GM19438 (cell line): ENCODE data around the gene PDZK1IP1.
"Not testable (repeated sequence)": the region's sequence is repeated elsewhere in the genome, so short reads cannot be mapped to it uniquely, and the experiment has no call there.

Experiments used
- ATAC-seq: cut with Tn5 transposase; IDR thresholded peaks from one replicate; pipeline ENCODE4 v1.9.1; 2021; ENCODE audit warnings: low read depth; ENCODE audit not compliant: unreplicated experiment

PDZK1IP1 gene

DNA sequence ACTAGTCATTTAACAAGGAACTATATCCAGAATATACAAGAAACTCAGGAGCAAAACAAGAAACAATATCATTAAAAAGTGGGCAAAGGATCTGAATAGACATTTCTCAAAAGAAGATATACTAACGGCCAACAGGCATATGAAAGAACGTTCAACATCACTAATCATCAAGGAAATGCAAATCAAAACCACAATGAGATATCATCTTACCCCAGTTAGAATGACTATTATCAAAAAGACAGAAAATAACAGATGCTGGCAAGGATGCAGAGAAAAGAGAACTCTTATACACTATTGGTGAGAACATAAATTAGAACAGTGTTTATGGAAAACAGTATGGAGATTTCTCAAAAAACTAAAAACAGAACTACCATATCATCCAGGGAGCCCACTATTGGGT, 13.7 kb upstream of the PDZK1IP1 start:
- not testable (repeated sequence) for ATAC-seq

DNA sequence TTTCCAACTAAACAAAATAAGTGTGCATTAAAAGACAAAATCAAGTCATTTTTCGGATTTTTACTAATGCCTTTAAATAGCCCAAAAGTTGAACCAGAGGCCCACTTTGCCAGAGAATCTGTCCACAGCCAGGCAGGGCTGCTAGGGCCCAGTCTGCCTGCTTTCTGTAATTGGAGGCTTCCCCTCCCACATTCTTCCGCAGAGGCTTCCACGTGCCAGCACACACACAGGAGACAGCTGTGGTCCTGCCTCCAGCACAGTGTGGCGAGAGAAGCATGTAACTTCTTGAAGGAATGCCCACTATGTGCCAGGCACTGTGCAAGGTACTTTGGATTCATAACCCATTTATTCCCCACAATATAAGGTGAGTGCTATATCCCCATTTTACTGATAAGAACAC, 11.3 kb upstream of the PDZK1IP1 start:
- ATAC-seq: no peak

DNA sequence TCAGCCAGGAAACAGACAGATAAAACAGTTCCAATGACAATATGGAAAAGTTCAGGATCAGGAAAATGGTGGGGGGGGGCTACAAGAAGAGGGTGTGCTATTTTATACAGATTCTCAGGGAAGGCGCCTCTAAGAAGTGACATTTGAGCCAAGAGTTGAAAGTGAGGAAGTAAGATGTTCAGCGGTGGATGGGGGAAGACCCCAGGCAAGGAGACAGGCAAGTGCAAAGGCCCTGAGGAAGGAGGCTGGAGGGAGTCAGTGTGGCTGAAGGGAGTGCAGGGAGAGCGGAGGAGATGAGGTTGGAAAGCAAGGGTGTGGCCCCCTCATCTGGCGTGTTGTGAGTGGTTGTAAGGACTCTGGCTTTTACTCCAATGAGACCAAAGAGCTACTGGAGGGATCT, 8.4 kb upstream of the PDZK1IP1 start:
- ATAC-seq: no peak

DNA sequence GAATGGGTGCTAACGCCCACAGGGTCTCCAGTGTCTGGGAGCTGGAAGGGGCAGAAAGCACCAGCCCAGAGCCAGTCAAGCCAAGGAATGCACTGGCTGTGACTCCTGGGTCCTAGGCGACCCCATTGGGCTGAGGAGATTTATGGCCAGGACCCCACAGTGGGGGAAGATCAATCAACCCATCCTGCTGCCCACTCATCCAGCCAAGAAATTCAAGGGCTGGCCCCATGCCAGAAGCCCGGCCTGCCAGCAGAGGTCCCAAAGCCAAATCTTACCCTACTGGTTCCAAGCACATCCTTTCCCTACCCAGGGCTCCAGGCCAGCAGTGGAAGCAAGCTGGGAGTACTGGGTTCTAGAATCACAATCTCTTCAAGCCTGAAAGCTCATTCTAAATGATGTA, 6.8 kb upstream of the PDZK1IP1 start:
- no peak for ATAC-seq

DNA sequence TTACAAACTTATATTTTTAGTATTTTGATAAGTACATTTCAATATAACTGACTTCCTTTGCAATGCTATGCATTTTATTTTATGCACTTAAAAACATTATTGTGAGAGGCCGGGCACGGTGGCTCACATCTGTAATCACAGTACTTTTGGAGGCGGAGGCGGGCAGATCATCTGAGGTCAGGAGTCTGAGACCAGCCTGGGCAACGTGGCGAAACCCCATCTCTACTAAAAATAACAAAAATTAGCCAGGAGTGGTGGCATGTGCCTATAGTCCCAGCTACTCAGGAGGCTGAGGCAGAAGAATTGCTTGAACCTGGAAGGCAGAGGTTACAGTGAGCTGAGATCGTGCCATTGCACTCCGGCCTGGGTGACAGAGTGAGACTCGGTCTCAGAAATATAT, 6.1 kb upstream of the PDZK1IP1 start:
- not testable (repeated sequence) for ATAC-seq

DNA sequence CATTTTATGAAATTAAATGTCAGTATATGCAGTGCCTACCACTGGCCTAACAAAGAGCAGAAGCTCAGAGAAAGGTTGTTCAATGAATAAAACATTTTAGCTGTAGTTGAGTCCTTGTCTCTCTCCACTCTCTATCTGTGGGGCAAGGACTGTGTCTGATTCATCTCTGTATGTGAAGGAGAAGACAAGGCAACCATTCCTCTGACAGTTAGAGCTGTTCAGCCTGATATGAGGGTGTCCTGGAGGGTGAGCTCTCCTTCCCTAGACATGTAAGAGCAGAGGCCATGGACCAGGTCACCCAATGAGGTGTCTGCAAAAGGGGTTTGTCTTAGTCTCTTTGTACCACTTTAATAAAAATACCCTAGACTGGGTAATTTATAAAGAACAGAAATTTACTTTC, 4.5 kb upstream of the PDZK1IP1 start:
- ATAC-seq: no peak

DNA sequence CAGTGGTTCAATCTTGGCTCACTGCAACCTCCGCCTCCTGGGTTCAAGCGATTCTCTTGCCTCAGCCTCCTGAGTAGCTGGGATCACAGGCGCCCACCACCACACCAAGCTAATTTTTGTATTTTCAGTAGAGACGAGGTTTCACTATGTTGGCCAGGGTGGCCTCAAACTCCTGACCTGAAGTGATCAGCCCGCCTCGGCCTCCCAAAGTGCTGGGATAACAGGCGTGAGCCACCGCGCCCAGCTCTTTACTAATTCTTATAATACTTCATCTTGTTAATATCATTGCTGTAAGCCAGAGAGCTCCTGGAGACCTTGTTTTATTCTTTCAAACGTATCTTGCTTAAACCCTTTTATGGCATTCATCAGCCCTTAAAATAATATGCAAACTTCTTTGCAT, 3.7 kb upstream of the PDZK1IP1 start:
- not testable (repeated sequence) for ATAC-seq

DNA sequence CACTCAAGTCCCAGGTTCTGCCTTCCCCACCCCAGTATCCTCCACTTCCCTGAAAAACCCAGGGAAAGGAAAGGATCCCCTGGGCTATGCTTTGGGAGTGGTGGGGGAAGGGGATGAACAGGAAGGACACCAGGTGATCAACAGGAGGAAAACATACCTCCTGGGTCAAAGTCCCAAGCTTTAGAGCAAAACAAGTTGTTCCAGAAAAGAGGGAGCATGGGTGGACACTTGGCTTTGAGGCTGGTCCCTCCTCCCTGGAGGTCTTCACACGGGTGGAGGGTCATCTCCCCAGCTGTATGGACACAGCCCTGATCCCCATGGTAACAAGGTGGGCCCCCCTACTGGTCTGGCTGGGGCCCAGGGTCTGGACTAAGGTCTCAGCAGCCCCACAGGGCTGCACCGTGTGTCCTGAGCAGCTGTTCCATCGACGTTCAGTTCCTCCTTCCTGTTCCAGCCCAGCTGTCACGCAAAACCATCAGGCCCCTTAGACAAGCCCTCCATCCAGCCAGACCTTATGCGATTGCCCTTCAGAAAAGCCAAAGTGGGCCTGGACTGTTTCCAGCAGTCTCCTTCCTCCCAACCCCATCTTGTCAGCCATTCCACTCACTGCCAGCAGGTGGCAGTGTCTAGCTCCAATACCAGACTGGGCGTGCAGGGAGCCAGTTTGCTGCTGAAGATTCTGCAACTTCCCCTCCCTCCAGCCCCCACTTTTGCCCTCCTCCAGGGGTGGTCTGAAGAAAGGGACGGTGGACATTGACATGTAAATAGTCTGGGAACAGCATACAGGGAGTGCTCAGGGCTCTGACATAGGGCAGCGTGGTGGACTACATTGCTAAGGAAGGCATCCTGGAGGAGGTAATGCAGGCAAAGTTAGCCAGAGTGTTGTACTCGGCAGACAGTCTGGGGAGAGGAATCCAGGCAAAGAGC, 2.9 kb upstream of the PDZK1IP1 start:
- no peak for ATAC-seq

DNA sequence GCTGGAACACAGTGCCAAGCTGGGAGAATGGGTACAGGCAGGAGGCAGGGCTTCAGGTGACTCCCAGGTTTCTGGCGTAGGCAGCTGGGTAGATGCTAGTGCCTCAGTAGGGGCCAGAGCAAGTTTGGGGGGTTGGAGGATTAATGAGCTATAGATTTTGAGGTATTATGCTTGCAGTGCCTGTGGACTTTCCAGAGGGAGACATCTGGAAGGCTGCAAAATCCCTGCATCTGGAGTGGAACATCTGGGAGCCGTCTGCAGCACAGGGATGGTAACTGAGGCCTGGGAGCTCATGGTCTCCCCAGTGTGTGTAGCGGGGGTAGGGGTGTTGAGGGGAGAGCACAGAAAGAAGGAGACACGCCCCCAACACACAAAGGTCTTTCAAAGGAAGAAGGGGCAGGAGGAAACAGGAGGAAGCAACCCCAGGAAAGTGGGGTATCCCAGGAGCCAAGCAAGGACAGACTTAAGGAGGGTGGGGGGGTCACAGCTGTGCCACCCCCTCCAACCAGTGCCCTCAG, 2.2 kb upstream of the PDZK1IP1 start:
- no peak for ATAC-seq

DNA sequence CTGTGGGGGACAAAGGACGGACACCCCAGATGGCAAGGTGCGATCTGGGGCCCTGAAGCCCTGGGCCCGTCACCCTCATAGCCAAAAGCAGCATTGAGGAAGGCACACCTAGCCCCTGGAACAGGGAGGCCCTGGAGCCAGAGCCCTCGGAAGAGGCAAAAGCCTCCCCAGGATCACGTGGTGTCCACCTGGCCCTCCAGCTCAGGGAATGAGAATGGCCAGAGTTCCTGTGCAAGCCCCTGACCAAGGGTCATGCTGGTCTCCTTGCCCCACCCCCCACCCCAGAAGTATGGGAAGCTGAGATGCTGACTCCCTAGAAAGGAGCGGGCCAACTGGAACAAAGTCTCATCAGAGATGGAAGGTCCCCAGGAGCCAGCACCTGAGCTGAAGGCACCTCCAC, 1.0 kb upstream of the PDZK1IP1 start:
- no peak for ATAC-seq

DNA sequence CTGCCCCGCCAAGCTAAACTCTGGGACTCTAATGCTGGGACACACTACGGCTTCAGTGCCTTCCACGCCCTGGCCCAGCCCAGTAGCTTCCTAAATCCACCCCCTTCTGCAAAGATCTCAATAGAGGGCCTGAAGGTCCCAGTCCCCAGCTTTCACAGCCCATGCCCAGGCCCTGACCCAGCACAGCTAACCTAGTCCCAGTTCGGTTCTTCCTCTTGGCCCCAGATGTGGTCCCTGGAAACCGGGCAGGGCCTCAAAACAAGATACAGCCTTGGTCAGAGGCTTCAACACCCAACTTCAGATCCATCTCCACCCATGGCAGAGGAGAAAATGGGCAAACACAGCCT, 646 bp upstream of the PDZK1IP1 start:
- ATAC-seq: no peak

DNA sequence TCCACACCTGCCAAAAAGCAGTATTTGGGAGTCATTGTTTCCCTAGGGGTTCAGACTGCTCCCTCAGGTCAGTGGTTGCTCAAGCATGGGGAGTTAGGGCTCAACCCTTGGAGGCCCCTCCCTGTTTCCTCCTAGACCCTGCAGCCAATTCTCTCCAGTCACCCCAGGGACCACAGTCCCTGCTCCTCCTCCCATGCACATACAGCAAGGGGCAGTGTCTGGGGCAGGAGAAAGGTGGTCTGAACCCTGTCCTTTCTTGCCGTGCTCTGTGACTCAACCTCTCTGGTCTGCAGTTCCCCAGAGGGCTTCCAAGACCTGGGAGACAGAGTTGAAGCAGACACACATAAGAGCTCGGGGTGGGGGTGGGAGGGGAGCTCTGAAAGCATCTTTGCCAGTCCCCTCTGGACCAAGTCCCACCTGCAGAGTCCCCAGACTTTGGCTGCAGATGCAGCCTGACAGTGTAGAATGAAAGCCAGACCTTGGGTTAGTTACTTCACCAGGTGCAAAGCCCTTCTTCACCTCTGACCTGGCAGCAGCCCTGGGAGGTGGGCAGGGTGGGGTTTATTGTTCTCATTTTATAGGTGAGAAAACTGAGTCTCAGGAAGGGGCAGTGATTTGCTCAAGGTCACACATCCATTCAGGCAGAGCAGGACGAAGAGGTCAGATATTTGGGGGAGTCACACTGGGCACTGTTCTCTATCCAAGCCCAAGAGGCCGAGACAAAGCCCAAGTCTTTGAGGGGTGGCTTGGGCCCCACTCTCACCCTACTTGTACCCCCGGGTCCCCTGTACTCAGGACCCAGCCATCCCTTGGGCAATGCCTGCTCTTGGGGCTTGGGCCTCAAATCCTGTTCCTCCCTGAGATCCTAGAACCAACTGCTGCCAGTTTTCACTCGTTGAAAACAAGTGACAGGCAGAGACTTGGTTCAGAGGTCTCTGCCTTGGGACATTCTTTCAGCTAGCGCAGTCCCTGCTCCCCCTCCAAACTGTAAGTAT, 748 bp downstream of the PDZK1IP1 start:
- no peak for ATAC-seq

DNA sequence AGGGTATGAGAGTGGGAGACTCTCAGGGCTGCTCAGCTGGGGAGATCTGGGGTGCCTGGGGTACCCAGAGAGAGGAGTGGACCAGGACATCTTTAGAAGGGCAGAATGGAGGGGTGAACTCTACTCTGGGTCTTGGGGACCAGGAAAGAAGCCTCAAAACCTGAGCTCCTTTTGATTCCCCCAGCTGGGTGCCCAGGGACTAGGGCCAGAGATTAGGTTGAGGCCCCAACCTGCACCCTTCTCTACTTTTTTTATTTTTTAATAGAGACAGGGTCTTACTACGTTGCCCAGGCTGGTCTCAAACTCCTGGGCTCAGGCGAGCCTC, 1.9 kb downstream of the PDZK1IP1 start:
- no peak for ATAC-seq

DNA sequence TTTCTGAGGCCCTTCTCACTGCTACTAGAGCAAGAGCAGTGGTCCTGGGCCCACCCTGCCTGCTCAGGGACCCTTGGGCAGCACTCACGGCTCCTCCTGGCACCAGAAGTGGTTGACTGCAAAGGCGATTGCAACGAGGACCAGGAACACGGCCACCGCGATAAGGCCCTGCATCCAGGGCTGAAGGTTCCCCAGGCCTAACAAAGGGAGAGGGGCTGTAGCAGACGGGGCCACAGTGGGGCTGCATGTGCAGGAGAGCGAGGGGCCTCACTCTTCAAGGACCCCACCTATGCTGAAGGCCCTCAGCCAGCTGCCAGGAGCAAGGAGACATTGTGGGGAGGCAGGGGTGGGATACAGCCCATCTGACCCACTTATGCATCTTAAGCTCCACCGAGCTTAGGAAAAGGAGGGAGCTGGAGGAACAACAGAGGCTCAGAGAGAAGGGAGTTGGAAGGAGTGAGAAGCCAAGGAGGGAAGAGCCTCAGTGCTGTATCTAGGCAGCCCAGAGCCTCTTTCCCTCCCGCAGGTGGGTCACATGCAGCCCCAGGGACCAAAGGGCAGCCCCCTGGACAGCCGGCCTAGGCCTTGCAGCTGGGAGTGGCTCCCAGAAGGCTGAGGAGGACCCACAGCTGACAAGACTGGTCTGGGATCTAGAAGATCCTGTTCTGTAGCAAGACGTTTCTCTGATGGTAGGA, 2.5 kb downstream of the PDZK1IP1 start:
- ATAC-seq: no peak

DNA sequence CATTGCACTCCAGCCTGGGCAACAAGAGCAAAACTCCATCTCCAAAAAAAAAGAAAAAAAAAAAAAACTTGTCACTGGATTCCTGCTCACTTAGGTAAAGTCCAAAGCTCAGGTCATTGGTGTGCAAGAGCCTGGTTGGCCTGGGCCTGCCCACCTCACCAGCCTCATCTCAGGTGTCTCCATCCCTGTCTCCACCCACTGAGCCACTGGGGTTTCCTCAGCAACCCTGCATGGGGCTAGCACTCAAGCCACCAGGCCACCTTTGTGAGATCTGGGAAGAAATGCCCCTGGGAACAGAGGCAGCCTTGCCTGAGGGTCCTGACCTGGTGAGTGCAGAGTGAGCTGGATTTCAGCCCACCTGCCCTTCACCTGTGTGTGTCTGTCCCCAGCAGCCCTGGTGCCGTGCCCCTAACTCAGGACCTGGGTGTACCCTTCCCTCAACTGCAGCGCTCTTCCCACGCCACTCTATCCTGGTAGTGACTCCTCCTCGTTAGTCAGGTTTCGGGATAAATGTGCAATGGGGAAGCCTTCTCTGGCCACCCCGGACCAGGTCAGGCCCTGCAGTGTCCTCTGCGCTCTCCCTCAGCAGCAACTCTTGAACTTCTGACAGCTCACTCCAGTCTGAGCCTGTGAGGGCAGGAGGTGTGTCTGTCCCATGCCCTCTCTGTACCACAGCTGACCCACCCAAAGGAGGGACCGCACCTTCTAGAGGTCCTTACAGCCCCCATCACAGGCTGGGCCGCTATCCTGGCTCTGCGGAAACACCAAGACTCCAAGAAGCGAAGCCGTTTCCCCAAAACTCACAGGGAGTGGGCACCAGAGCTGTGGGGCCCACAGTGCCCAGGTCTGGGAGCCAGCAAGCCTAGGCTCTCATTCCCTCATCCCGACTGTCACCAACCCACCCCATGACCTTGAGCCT, 3.3 kb downstream of the PDZK1IP1 start:
- ATAC-seq: no peak

DNA sequence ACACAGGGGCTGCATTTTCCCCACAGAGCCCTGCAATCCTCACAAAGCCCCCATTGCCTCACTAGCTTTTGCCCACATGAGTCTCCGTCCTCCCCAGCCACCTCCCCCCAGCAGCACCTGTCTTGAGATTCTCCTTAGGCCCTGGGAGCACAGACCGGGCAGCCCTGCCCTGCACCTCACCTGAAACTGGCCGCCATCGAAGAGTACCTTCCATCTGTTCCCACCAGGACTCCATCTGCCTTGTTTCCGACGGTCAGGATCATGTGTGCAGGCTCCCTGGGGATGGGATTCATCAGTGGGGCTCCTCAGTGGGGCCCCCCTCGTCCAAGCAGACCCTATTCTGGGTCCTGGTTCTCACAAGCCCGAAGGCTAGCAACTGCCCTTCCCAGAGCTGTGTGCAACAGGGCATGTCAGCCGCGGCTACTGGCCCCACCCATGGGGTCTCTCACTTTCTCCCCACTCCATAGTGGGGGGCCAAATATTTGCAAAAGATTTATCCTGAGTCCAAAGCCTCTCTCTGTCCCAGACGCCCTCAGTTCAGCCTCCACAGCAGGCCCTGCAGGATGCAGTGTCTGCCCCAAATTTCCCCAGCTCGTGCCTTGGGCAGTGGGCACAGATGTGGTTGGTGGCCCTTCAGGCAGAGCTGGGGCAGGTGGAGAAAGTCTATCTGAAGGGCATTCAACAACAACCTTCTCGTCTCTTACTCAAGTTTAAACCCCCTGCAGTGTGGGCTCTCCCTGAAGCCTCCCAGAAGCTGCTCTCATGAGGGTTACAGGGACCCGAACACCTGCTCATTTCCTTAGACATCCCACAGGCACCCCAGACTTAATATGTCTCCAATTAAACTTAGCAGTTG, 4.8 kb downstream of the PDZK1IP1 start:
- no peak for ATAC-seq

DNA sequence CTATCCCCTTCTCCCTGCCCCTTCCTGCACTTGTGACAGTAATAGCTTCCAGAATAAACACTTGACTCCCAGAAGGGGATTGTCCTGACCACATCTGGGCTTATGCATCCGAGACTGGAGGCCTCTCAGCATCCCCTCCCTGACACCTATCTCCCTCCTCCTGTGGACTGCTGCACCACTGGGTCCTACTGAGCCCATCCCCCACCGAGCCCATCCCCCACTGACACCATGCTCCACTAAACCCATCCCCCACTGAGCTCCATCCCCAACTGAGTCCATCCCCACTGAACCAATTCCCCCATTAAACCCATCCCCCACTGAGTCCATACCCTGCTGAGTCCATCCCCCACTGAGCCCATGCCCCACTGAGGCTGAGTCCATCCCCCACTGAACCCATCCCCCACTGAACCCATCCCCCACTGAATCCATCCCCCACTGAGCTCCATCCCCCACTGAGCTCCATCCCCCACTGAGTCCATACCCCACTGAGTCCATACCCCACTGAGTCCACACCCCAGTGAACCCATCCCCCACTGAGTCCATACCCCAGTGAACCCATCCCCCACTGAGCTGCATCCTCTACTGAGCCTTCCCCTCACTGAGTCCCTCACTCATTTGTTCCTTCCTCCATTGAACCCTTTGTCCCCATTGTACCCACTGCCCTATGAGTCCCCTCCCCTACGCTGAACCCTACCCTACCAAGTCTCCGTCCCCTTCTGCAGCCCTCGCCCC, 5.6 kb downstream of the PDZK1IP1 start:
- no peak for ATAC-seq
